WTC11 (cell line): ENCODE data around the gene HES1. TPM values are rescaled to one million over a fixed set of nuclear protein-coding genes. Genes with fewer than 3 reads are reported as not detected.

ENCODE experiments used
- ATAC-seq: fragments of 200-7000 bp; cut with Tn5 transposase; 2 replicates; pipeline ENCODE4 v1.10.0; 2021; ENCODE audit warnings: mild to moderate bottlenecking, moderate library complexity
- CTCF ChIA-PET: fragments of 300-600 bp; sonication (Branson Sonifier 250); formaldehyde crosslinking; loops from one replicate; lab custom pipeline; 2021; ENCODE audit warnings: antibody characterized with exemption; lab: Charles Lee
- POLR2A ChIA-PET: fragments of 350-600 bp; sonication (Branson Sonifier 250); formaldehyde crosslinking; loops from one replicate; lab custom pipeline; 2021; ENCODE audit warnings: antibody characterized with exemption; lab: Charles Lee
- DNase-seq: peaks from one replicate; pipeline ENCODE4 v3.0.0; 2021; ENCODE audit warnings: low spot score
- H3K27ac Mint-ChIP-seq: 2 replicates; pipeline ENCODE4 v1.8.0; 2021; ENCODE audit warnings: mixed read lengths
- H3K27me3 Mint-ChIP-seq: 2 replicates; pipeline ENCODE4 v1.8.0; 2021; ENCODE audit warnings: low read depth, mild to moderate bottlenecking, moderate library complexity, mixed read lengths
- H3K36me3 Mint-ChIP-seq: 2 replicates; pipeline ENCODE4 v1.8.0; 2021; ENCODE audit warnings: mixed read lengths
- H3K4me1 Mint-ChIP-seq: 2 replicates; pipeline ENCODE4 v1.8.0; 2022; ENCODE audit warnings: mixed read lengths
- H3K4me3 Mint-ChIP-seq: 2 replicates; pipeline ENCODE4 v1.8.0; 2021; ENCODE audit warnings: mild to moderate bottlenecking, moderate library complexity, mixed read lengths
- H3K9me3 Mint-ChIP-seq: 2 replicates; pipeline ENCODE4 v1.8.0; 2021; ENCODE audit warnings: mixed read lengths
- CREM ChIP-seq: sonication (generic); formaldehyde crosslinking; IDR thresholded peaks from 2 replicates; pipeline ENCODE4 v1.8.1; 2022; ENCODE audit warnings: mild to moderate bottlenecking, missing genetic modification reagents, moderate library complexity
- ELF4 ChIP-seq: sonication (generic); formaldehyde crosslinking; IDR thresholded peaks from 2 replicates; pipeline ENCODE4 v1.8.1; 2022; ENCODE audit warnings: low read depth, mild to moderate bottlenecking, moderate library complexity, missing genetic modification reagents
- HMGA2 ChIP-seq: fragments of 250-450 bp; sonication (Bioruptor Pico); IDR thresholded peaks from 2 replicates; pipeline ENCODE4 v1.4.0; 2021; ENCODE audit warnings: mild to moderate bottlenecking, moderate library complexity
- KAT7 ChIP-seq: sonication (generic); formaldehyde crosslinking; IDR thresholded peaks from 2 replicates; pipeline ENCODE4 v1.8.1; 2023; ENCODE audit warnings: missing genetic modification reagents, mild to moderate bottlenecking, borderline replicate concordance
- MXD4 ChIP-seq: fragments of 250-450 bp; sonication (Bioruptor Pico); IDR thresholded peaks from 2 replicates; pipeline ENCODE4 v1.8.0; 2021; ENCODE audit warnings: mild to moderate bottlenecking, moderate library complexity, borderline replicate concordance
- TEAD1 ChIP-seq: sonication (generic); formaldehyde crosslinking; IDR thresholded peaks from 2 replicates; pipeline ENCODE4 v1.8.0; 2022; ENCODE audit warnings: mild to moderate bottlenecking, missing genetic modification reagents
- TP53 ChIP-seq: sonication (generic); formaldehyde crosslinking; IDR thresholded peaks from 2 replicates; pipeline ENCODE4 v1.8.1; 2023; ENCODE audit warnings: mild to moderate bottlenecking, missing genetic modification reagents
- ZNF219 ChIP-seq: sonication (generic); formaldehyde crosslinking; IDR thresholded peaks from 2 replicates; pipeline ENCODE4 v1.8.0; 2023; ENCODE audit warnings: missing genetic modification reagents, mild to moderate bottlenecking, borderline replicate concordance
- ZNF263 ChIP-seq: sonication (generic); formaldehyde crosslinking; IDR thresholded peaks from 2 replicates; pipeline ENCODE4 v1.8.1; 2022; ENCODE audit warnings: low read depth, mild to moderate bottlenecking, moderate library complexity, missing genetic modification reagents
- ZNF396 ChIP-seq: fragments of 250-450 bp; sonication (Bioruptor Pico); IDR thresholded peaks from 2 replicates; pipeline ENCODE4 v1.8.0; 2021; ENCODE audit warnings: mild to moderate bottlenecking, moderate library complexity, borderline replicate concordance
- total RNA-seq: library from RNA; stranded (reverse); gene quantifications from 3 replicates; pipeline ENCODE4 v1.2.3, GENCODE V29; 2021
- TF ChIP-seq, protein P1 (sequence below): fragments of 200-600 bp; IDR thresholded peaks from 2 replicates; pipeline ENCODE4 v1.8.0; 2022; ENCODE audit warnings: antibody characterized with exemption
- TF ChIP-seq, protein P2 (sequence below): sonication (generic); formaldehyde crosslinking; IDR thresholded peaks from 2 replicates; pipeline ENCODE4 v1.8.0; 2022; ENCODE audit warnings: mild to moderate bottlenecking, missing genetic modification reagents
- TF ChIP-seq, protein P3 (sequence below): fragments of 250-450 bp; sonication (Bioruptor Pico); IDR thresholded peaks from 2 replicates; pipeline ENCODE4 v2.1.2; 2022; ENCODE audit warnings: mild to moderate bottlenecking, moderate library complexity
- TF ChIP-seq, protein P4 (sequence below): fragments of 250-450 bp; sonication (Bioruptor Pico); IDR thresholded peaks from 2 replicates; pipeline ENCODE4 v1.9.0; 2021; ENCODE audit warnings: mild to moderate bottlenecking, borderline replicate concordance
- TF ChIP-seq, protein P5 (sequence below): sonication (generic); formaldehyde crosslinking; IDR thresholded peaks from 2 replicates; pipeline ENCODE4 v1.8.0; 2023; ENCODE audit warnings: missing genetic modification reagents, mild to moderate bottlenecking, borderline replicate concordance
- TF ChIP-seq, protein P6 (sequence below): sonication (generic); formaldehyde crosslinking; IDR thresholded peaks from 2 replicates; pipeline ENCODE4 v1.8.1; 2023; ENCODE audit warnings: mild to moderate bottlenecking, missing genetic modification reagents

HES1 gene
- total RNA-seq, 1 experiment from 2014 or later: 28.4 TPM

DNA sequence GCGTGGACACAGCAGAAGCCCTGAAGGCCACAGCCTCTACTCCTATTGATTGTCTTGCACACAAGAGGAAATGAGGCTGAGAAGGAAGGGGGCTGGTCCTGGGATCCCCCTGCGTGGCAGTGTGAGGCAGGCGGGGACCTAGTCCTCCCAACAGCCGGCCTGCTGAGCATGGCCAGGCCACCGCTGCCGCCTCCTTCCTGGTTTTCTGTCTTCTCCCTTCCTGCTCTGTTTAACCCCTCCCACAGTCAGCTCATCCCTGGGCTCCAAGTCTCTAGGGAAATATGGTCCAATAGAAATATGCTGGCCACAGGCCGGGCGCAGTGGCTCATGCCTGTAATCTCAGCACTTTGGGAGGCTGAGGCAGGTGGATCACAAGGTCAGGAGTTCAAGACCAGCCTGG is 42.1 kb upstream of the HES1 start (continued):
- TF ChIP-seq, protein P1, sequence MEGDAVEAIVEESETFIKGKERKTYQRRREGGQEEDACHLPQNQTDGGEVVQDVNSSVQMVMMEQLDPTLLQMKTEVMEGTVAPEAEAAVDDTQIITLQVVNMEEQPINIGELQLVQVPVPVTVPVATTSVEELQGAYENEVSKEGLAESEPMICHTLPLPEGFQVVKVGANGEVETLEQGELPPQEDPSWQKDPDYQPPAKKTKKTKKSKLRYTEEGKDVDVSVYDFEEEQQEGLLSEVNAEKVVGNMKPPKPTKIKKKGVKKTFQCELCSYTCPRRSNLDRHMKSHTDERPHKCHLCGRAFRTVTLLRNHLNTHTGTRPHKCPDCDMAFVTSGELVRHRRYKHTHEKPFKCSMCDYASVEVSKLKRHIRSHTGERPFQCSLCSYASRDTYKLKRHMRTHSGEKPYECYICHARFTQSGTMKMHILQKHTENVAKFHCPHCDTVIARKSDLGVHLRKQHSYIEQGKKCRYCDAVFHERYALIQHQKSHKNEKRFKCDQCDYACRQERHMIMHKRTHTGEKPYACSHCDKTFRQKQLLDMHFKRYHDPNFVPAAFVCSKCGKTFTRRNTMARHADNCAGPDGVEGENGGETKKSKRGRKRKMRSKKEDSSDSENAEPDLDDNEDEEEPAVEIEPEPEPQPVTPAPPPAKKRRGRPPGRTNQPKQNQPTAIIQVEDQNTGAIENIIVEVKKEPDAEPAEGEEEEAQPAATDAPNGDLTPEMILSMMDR: no peak
- TF ChIP-seq ZNF219 (CRISPR knock-in tag) (no peak), ELF4 (CRISPR knock-in tag) (no peak), HMGA2 (CRISPR knock-in tag) (no peak)
- TF ChIP-seq, protein P2, sequence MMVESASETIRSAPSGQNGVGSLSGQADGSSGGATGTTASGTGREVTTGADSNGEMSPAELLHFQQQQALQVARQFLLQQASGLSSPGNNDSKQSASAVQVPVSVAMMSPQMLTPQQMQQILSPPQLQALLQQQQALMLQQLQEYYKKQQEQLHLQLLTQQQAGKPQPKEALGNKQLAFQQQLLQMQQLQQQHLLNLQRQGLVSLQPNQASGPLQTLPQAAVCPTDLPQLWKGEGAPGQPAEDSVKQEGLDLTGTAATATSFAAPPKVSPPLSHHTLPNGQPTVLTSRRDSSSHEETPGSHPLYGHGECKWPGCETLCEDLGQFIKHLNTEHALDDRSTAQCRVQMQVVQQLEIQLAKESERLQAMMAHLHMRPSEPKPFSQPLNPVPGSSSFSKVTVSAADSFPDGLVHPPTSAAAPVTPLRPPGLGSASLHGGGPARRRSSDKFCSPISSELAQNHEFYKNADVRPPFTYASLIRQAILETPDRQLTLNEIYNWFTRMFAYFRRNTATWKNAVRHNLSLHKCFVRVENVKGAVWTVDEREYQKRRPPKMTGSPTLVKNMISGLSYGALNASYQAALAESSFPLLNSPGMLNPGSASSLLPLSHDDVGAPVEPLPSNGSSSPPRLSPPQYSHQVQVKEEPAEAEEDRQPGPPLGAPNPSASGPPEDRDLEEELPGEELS (CRISPR knock-in tag): no peak
- TF ChIP-seq, all 79 proteins: peak for 0

DNA sequence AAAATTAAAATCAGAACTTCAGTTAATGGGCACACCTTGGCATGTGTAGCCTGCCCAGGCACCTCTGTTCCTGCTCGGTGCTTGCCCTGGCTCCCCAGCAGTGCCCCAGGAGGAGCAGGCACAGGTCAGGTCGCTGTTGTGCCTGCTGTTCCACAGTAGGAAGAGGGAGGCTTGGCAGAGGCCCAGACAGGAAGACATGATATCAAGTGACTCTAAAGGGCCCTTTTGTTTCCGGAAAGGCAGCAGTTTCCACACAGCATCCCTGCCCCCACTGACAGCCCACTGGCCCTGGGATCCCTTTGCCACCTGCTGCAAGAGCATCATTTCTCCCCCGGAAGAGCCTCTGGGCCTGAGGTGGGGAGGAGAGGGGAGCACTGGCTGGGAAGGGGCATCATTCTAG is 40.5 kb upstream of the HES1 start:
- H3K27me3 Mint-ChIP-seq: peaks cover 6% of the 10 kb centered on the region
- H3K4me3 Mint-ChIP-seq: no peak overlapping the region

More for the DNA sequence above, 40.5 kb upstream of the HES1 start:
- H3K27ac Mint-ChIP-seq: no peak overlapping the region
- ATAC-seq: no peak
- H3K4me1 Mint-ChIP-seq: peaks cover 27% of the 10 kb centered on the region
- CTCF ChIA-PET: no interaction called here
- no peaks in the 10 kb centered on the region for H3K36me3 Mint-ChIP-seq
- POLR2A ChIA-PET: no interaction called here
- DNase-seq: no peak
- no peaks in the 10 kb centered on the region for H3K9me3 Mint-ChIP-seq
- no peak for TF ChIP-seq ZNF396 (CRISPR knock-in tag)
- TF ChIP-seq, protein P3, sequence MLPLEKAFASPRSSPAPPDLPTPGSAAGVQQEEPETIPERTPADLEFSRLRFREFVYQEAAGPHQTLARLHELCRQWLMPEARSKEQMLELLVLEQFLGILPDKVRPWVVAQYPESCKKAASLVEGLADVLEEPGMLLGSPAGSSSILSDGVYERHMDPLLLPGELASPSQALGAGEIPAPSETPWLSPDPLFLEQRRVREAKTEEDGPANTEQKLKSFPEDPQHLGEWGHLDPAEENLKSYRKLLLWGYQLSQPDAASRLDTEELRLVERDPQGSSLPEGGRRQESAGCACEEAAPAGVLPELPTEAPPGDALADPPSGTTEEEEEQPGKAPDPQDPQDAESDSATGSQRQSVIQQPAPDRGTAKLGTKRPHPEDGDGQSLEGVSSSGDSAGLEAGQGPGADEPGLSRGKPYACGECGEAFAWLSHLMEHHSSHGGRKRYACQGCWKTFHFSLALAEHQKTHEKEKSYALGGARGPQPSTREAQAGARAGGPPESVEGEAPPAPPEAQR (CRISPR knock-in tag): no peak
- TF ChIP-seq, protein P4, sequence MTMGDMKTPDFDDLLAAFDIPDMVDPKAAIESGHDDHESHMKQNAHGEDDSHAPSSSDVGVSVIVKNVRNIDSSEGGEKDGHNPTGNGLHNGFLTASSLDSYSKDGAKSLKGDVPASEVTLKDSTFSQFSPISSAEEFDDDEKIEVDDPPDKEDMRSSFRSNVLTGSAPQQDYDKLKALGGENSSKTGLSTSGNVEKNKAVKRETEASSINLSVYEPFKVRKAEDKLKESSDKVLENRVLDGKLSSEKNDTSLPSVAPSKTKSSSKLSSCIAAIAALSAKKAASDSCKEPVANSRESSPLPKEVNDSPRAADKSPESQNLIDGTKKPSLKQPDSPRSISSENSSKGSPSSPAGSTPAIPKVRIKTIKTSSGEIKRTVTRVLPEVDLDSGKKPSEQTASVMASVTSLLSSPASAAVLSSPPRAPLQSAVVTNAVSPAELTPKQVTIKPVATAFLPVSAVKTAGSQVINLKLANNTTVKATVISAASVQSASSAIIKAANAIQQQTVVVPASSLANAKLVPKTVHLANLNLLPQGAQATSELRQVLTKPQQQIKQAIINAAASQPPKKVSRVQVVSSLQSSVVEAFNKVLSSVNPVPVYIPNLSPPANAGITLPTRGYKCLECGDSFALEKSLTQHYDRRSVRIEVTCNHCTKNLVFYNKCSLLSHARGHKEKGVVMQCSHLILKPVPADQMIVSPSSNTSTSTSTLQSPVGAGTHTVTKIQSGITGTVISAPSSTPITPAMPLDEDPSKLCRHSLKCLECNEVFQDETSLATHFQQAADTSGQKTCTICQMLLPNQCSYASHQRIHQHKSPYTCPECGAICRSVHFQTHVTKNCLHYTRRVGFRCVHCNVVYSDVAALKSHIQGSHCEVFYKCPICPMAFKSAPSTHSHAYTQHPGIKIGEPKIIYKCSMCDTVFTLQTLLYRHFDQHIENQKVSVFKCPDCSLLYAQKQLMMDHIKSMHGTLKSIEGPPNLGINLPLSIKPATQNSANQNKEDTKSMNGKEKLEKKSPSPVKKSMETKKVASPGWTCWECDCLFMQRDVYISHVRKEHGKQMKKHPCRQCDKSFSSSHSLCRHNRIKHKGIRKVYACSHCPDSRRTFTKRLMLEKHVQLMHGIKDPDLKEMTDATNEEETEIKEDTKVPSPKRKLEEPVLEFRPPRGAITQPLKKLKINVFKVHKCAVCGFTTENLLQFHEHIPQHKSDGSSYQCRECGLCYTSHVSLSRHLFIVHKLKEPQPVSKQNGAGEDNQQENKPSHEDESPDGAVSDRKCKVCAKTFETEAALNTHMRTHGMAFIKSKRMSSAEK (CRISPR knock-in tag): no peak
- no peak for TF ChIP-seq CREM (CRISPR knock-in tag)
- TF ChIP-seq TP53 (CRISPR knock-in tag): no peak
- no peak for TF ChIP-seq MXD4
- TF ChIP-seq, protein P5, sequence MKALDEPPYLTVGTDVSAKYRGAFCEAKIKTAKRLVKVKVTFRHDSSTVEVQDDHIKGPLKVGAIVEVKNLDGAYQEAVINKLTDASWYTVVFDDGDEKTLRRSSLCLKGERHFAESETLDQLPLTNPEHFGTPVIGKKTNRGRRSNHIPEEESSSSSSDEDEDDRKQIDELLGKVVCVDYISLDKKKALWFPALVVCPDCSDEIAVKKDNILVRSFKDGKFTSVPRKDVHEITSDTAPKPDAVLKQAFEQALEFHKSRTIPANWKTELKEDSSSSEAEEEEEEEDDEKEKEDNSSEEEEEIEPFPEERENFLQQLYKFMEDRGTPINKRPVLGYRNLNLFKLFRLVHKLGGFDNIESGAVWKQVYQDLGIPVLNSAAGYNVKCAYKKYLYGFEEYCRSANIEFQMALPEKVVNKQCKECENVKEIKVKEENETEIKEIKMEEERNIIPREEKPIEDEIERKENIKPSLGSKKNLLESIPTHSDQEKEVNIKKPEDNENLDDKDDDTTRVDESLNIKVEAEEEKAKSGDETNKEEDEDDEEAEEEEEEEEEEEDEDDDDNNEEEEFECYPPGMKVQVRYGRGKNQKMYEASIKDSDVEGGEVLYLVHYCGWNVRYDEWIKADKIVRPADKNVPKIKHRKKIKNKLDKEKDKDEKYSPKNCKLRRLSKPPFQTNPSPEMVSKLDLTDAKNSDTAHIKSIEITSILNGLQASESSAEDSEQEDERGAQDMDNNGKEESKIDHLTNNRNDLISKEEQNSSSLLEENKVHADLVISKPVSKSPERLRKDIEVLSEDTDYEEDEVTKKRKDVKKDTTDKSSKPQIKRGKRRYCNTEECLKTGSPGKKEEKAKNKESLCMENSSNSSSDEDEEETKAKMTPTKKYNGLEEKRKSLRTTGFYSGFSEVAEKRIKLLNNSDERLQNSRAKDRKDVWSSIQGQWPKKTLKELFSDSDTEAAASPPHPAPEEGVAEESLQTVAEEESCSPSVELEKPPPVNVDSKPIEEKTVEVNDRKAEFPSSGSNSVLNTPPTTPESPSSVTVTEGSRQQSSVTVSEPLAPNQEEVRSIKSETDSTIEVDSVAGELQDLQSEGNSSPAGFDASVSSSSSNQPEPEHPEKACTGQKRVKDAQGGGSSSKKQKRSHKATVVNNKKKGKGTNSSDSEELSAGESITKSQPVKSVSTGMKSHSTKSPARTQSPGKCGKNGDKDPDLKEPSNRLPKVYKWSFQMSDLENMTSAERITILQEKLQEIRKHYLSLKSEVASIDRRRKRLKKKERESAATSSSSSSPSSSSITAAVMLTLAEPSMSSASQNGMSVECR: no peak
- no peak for TF ChIP-seq ZNF263 (CRISPR knock-in tag)
- TF ChIP-seq, protein P6, sequence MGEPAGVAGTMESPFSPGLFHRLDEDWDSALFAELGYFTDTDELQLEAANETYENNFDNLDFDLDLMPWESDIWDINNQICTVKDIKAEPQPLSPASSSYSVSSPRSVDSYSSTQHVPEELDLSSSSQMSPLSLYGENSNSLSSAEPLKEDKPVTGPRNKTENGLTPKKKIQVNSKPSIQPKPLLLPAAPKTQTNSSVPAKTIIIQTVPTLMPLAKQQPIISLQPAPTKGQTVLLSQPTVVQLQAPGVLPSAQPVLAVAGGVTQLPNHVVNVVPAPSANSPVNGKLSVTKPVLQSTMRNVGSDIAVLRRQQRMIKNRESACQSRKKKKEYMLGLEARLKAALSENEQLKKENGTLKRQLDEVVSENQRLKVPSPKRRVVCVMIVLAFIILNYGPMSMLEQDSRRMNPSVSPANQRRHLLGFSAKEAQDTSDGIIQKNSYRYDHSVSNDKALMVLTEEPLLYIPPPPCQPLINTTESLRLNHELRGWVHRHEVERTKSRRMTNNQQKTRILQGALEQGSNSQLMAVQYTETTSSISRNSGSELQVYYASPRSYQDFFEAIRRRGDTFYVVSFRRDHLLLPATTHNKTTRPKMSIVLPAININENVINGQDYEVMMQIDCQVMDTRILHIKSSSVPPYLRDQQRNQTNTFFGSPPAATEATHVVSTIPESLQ (CRISPR knock-in tag): no peak
- TF ChIP-seq TEAD1 (CRISPR knock-in tag): no peak
- TF ChIP-seq KAT7 (CRISPR knock-in tag): no peak
